ENCODE measurements around the gene STIM1.

Gene STIM1

GRCh38 chr11:3834349-3834663 is 21.2 kb upstream of the STIM1 start:
- POLR2A ChIA-PET, result no interaction called here
- no peak for TF ChIP-seq CTCF (IDR thresholded peaks at IDR 0.05; ENCODE audit: control extremely low read depth, extremely low read depth, low read depth, missing control alignments)
- CTCF ChIA-PET, result interaction anchor here (1.1 to 43.8 kb wide), 3 partner anchors 9 to 236 kb away, joined by 3 to 1411 read pairs (median 4); no protein-coding TSS in a partner anchor
- DNase-seq (ENCODE audit: extremely low spot score), result no peak

- DNase-seq (ENCODE audit: extremely low spot score), result no peak
- CTCF ChIA-PET, result interaction anchor here (0.9 to 43.8 kb wide), 10 partner anchors 8 to 235 kb away, joined by 3 to 1411 read pairs (median 4); partner anchors contain the start of gene STIM1
- POLR2A ChIA-PET, result interaction anchor here (0.6 kb wide), 1 partner anchor 62 kb away, joined by 4 read pairs; no protein-coding TSS in a partner anchor
Observed at GRCh38 chr11:3834664-3835461, 20.6 kb upstream of the STIM1 start.

GRCh38 chr11:3835751-3836150 is 19.7 kb upstream of the STIM1 start:
- POLR2A ChIA-PET, result interaction anchor here (0.7 kb wide), 1 partner anchor 29 kb away, joined by 3 read pairs; no protein-coding TSS in a partner anchor

More at GRCh38 chr11:3834664-3835461, 20.6 kb upstream of the STIM1 start:
- TF ChIP-seq CTCF (IDR thresholded peaks at IDR 0.05; ENCODE audit: control extremely low read depth, extremely low read depth, low read depth, missing control alignments), result no peak

GRCh38 chr11:3836903-3837302 is 18.6 kb upstream of the STIM1 start:
- ChIA-PET POLR2A (interaction anchor here (0.5 to 1.1 kb wide), 2 partner anchors 8 to 14 kb away, joined by 3 to 5 read pairs; no protein-coding TSS in a partner anchor), CTCF (interaction anchor here (0.9 to 43.8 kb wide), 5 partner anchors 10 to 233 kb away, joined by 4 to 1411 read pairs (median 28); partner anchors contain the start of genes PGAP2 and STIM1)
- DNase-seq (ENCODE audit: extremely low spot score), result no peak
- no peak for TF ChIP-seq CTCF (IDR thresholded peaks at IDR 0.05; ENCODE audit: control extremely low read depth, extremely low read depth, low read depth, missing control alignments)

More at GRCh38 chr11:3835751-3836150, 19.7 kb upstream of the STIM1 start:
- TF ChIP-seq CTCF (IDR thresholded peaks at IDR 0.05; ENCODE audit: control extremely low read depth, extremely low read depth, low read depth, missing control alignments), result no peak
- CTCF ChIA-PET, result interaction anchor here (0.9 to 43.8 kb wide), 9 partner anchors 9 to 234 kb away, joined by 3 to 1411 read pairs (median 5); partner anchors contain the start of gene STIM1
- no peak for DNase-seq (ENCODE audit: extremely low spot score)

- CTCF ChIA-PET, result interaction anchor here (1.0 to 43.8 kb wide), 7 partner anchors 8 to 232 kb away, joined by 4 to 1411 read pairs (median 14); partner anchors contain the start of genes PGAP2 and STIM1
- no peak for TF ChIP-seq CTCF (IDR thresholded peaks at IDR 0.05; ENCODE audit: control extremely low read depth, extremely low read depth, low read depth, missing control alignments)
- POLR2A ChIA-PET, result interaction anchor here (1.1 kb wide), 1 partner anchor 9 kb away, joined by 3 read pairs; no protein-coding TSS in a partner anchor
- DNase-seq (ENCODE audit: extremely low spot score), result peak; percentile 50
Observed at GRCh38 chr11:3837793-3838192, 17.7 kb upstream of the STIM1 start.

GRCh38 chr11:3838504-3838903 is 17.0 kb upstream of the STIM1 start:
- ChIA-PET CTCF (interaction anchor here (1.0 to 43.8 kb wide), 9 partner anchors 9 to 232 kb away, joined by 3 to 1411 read pairs (median 6); partner anchors contain the start of genes NUP98, PGAP2 and STIM1), POLR2A (no interaction called here)
- no peak for DNase-seq (ENCODE audit: extremely low spot score)
- TF ChIP-seq CTCF (IDR thresholded peaks at IDR 0.05; ENCODE audit: control extremely low read depth, extremely low read depth, low read depth, missing control alignments), result no peak

Measured in GM10248 (cell line).